Heart right ventricle (tissue), 16 donors: ENCODE measurements around the gene ITGB6. TPM values are rescaled to one million over a fixed set of nuclear protein-coding genes. Genes with fewer than 3 reads are reported as not detected.

Source experiments
- ATAC-seq, 8 donors: fragments of 200-7000 bp; cut with Tn5 transposase; one replicate each; pipeline ENCODE4 v1.9.1; 2020; ENCODE audit warnings: mild to moderate bottlenecking in 8 of 8, moderate library complexity in 8 of 8, moderate number of reproducible peaks in 1 of 8
- DNase-seq, 2 donors: peaks; one replicate each; pipeline ENCODE4 v3.0.0-alpha.2; 2020
- H3K27ac ChIP-seq, 10 donors: fragments of 200-600 bp; sonication (generic) in 2 of 10; one replicate each; pipeline versions ENCODE4 v1.5.0 to v1.8.0; 2020 to 2022; ENCODE audit warnings: mild to moderate bottlenecking in 3 of 10
- H3K27me3 ChIP-seq, 7 donors: fragments of 200-600 bp; one replicate each; pipeline ENCODE4 v1.8.0; 2021 to 2022; ENCODE audit warnings: mild to moderate bottlenecking in 2 of 7
- H3K36me3 ChIP-seq, 9 donors: fragments of 200-600 bp; sonication (generic) in 1 of 9; one replicate each; pipeline versions ENCODE4 v1.5.0 to v1.8.0; 2020 to 2022; ENCODE audit warnings: mild to moderate bottlenecking in 2 of 9
- H3K4me1 ChIP-seq, 9 donors: fragments of 200-600 bp; sonication (generic) in 1 of 9; one replicate each; pipeline versions ENCODE4 v1.5.0 to v1.8.0; 2020 to 2022; ENCODE audit warnings: mild to moderate bottlenecking in 4 of 9
- H3K4me3 ChIP-seq, 10 donors: fragments of 200-600 bp; sonication (generic) in 2 of 10; one replicate each; pipeline versions ENCODE4 v1.5.0 to v1.8.0; 2020 to 2022; ENCODE audit warnings: mild to moderate bottlenecking in 7 of 10, moderate library complexity in 2 of 10
- H3K9me3 ChIP-seq, 11 donors: fragments of 200-600 bp in 10 of 11; sonication (generic) in 2 of 11; one replicate each; pipeline versions ENCODE4 v1.5.0 to v1.8.0; 2013 to 2022; ENCODE audit warnings: mild to moderate bottlenecking in 2 of 11, control low read depth in 1 of 11, moderate library complexity in 1 of 11
- WGBS, 2 donors: extraction: QIAGEN DNeasy Blood & Tissue Kit; methylation state at CpG; one replicate each; pipeline ENCODE4 v1.1.7; 2013; ENCODE audit warnings: inconsistent platforms in 1 of 2; 5-methylcytosine and 5-hydroxymethylcytosine counted together
- intact Hi-C, 10 donors: fragments of 100-400 bp; cut with DNase I; formaldehyde crosslinking; loops; one replicate each; pipeline versions ENCODE4 v1.11.1 to v1.14.2; 2022
- polyA plus RNA-seq, 2 donors: library from polyadenylated mRNA; stranded (reverse); fragments of 200-250 nt; gene quantifications; one replicate each; pipeline ENCODE4 v1.2.3, GENCODE V29; 2013
- total RNA-seq, 10 donors: library from RNA; stranded (reverse); fragmentation: NEBNext Ultra II Directional in 3 of 10; extraction: Animal tissue kit (Norgen Biotek cat#: 25700) in 3 of 10; gene quantifications; one replicate each; pipeline versions ENCODE4 v1.2.1 to v1.2.4, GENCODE V29; 2021 to 2023
- TF ChIP-seq, protein P1 (sequence below), 9 donors: fragments of 200-600 bp; sonication (generic) in 2 of 9; IDR thresholded peaks; one replicate each; pipeline versions ENCODE4 v1.5.0 to v1.8.0; 2021 to 2022; ENCODE audit warnings: antibody characterized with exemption in 9 of 9, mild to moderate bottlenecking in 5 of 9, moderate library complexity in 1 of 9
- donor health status: Arrhythmogenic right ventricular cardiomyopathy.
- donor health status: ischemic (EF 13 %, LVEDD 7.1; RV severe dilation, severe dysfunction).
- donor health status: healthy with polysubstance abuse.
- donor health status: DM: no; HTN: yes; CAD: no.
- donor health status: DM: no; HTN: no; CAD: no.
- donor health status: ischemic (EF 25% LVEDD 6.9; RV normal size, moderate dysfunction).
- donor health status: ischemic (EF 25% LVEDD 5.7; RV mildly dilated, moderate dysfunction).
- donor health status: healthy.
- donor health status: DM: yes; HTN: yes; CAD: no.
- donor health status: Ischemic cardiomyopathy.
- donor health status: ischemic (EF 35%, LVEDD 5.7; RV mildly dilated, moderate dysfunction).
- donor health status: nonischemic (EF 11% LVEDD 7.7; RV severe dilation, severe dysfunction).
- donor health status: DM: yes; HTN: yes; CAD: no.
- donor health status: PGD.
- donor health status: ischemic (EF 29% LVEDD 5.4; RV normal size, mild dysfunction).
- donor health status: nonischemic (EF 23%, LVEDD 6.1; RV moderate dilation, normal function).

Gene ITGB6
- total and polyA plus RNA-seq, 12 donors = 0.09 to 3.5 (median 1.2) TPM

DNA sequence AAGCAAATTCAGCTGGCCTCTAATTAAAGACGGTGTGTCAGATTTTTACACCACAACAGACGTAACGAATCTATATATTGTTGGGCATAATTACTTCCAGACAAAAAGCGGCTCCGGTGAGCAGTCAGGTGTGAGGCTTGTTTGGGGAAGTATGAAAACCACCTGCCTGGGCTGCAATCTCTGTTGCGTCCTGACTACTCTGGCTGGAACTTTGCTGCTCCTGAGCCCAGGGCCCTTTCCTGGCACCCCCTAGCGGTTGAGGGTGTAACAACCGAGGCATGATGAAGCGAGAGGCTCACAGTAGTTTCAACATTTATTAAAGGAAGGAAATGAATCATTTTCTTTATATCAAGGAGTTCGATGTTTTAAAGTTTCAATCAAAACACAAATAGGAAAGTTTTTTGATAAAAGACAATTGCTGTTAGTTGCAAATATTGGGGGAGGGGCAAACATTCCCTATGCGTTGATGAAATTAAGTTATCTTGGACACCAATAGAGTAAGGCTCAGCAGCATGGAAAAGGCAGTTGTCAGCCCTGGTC is 10.6 kb upstream of the ITGB6 start:
- Histone ChIP-seq H3K4me3 (no peak overlapping the region), H3K27me3 (no peaks in the 10 kb centered on the region), H3K36me3 (no peaks in the 10 kb centered on the region), H3K4me1 (peaks cover 6 to 64% (median 20%) of the 10 kb centered on the region in 9 donors), H3K27ac (peak overlapping the region in 1 of 10 donors; percentile 44), H3K9me3 (peaks cover 0 to 7% (median 0%) of the 10 kb centered on the region in 11 donors)
- intact Hi-C loops = no loop called here
- ATAC-seq (no peak), DNase-seq (peak; percentile 22 to 42)
- TF ChIP-seq, protein P1, sequence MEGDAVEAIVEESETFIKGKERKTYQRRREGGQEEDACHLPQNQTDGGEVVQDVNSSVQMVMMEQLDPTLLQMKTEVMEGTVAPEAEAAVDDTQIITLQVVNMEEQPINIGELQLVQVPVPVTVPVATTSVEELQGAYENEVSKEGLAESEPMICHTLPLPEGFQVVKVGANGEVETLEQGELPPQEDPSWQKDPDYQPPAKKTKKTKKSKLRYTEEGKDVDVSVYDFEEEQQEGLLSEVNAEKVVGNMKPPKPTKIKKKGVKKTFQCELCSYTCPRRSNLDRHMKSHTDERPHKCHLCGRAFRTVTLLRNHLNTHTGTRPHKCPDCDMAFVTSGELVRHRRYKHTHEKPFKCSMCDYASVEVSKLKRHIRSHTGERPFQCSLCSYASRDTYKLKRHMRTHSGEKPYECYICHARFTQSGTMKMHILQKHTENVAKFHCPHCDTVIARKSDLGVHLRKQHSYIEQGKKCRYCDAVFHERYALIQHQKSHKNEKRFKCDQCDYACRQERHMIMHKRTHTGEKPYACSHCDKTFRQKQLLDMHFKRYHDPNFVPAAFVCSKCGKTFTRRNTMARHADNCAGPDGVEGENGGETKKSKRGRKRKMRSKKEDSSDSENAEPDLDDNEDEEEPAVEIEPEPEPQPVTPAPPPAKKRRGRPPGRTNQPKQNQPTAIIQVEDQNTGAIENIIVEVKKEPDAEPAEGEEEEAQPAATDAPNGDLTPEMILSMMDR (IDR thresholded peaks at IDR 0.05) = peak in 8 of 9 donors; percentile 31 to 76 (median 59)
- WGBS, 2 donors = 65 to 69% methylated on average over 11 of the region's 11 CpGs

DNA sequence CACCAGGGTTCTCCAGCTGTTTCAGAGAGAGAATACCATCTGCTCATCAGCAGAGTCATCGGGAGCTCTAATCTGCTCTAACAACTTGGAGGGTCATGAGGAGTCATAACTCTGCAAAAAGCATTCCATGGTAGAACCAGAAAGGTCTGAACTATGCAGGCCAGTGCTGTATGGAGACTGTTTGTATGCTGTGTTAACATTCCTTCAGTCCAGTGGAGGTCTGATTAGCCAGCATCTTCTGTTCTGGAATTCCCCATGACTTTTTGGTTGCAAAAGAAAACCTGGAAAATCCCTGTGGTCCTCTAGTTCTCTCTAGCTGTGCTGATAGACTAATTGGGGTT is 9.4 kb upstream of the ITGB6 start:
- TF ChIP-seq, protein P1 (IDR thresholded peaks at IDR 0.05) = no peak
- Histone ChIP-seq H3K4me1 (peaks cover 6 to 53% (median 15%) of the 10 kb centered on the region in 9 donors), H3K4me3 (no peak overlapping the region), H3K9me3 (peaks cover 0 to 7% (median 0%) of the 10 kb centered on the region in 11 donors), H3K36me3 (no peaks in the 10 kb centered on the region), H3K27ac (peak overlapping the region in 1 of 10 donors; percentile 76), H3K27me3 (no peaks in the 10 kb centered on the region)
- DNase-seq (no peak), ATAC-seq (no peak)
- intact Hi-C loops = no loop called here
- WGBS, 2 donors = 48 to 57% methylated on average over 1 of the region's 1 CpG

- Histone ChIP-seq H3K9me3 (peaks cover 0 to 7% (median 0%) of the 10 kb centered on the region in 11 donors), H3K27me3 (no peaks in the 10 kb centered on the region), H3K4me1 (peaks cover 2 to 49% (median 12%) of the 10 kb centered on the region in 9 donors), H3K36me3 (no peaks in the 10 kb centered on the region), H3K27ac (peak overlapping the region in 8 of 10 donors; percentile 25 to 76 (median 58)), H3K4me3 (no peak overlapping the region)
- intact Hi-C loops = no loop called here
- 89 to 92% methylated on average over 11 of the region's 11 CpGs for WGBS, 2 donors
- DNase-seq (no peak), ATAC-seq (no peak)
- TF ChIP-seq, protein P1 (IDR thresholded peaks at IDR 0.05) = no peak
Measured at GRCh38 chr2:160208655-160209515, 8.8 kb upstream of the ITGB6 start.

GRCh38 chr2:160207804-160208654 is 8.0 kb upstream of the ITGB6 start:
- Histone ChIP-seq H3K36me3 (no peaks in the 10 kb centered on the region), H3K27me3 (no peaks in the 10 kb centered on the region), H3K27ac (peak overlapping the region in 9 of 10 donors; percentile 22 to 76 (median 57)), H3K4me1 (peaks cover 2 to 49% (median 12%) of the 10 kb centered on the region in 9 donors), H3K9me3 (peaks cover 0 to 7% (median 0%) of the 10 kb centered on the region in 11 donors), H3K4me3 (no peak overlapping the region)
- TF ChIP-seq, protein P1 (IDR thresholded peaks at IDR 0.05) = no peak
- peak; percentile 41 to 56 for DNase-seq
- 48 to 50% methylated on average over 12 of the region's 12 CpGs for WGBS, 2 donors
- peak; percentile 69 to 92 (median 82) for ATAC-seq
- intact Hi-C loops = no loop called here
